ENCODE data around the gene MYZAP.

DNA sequence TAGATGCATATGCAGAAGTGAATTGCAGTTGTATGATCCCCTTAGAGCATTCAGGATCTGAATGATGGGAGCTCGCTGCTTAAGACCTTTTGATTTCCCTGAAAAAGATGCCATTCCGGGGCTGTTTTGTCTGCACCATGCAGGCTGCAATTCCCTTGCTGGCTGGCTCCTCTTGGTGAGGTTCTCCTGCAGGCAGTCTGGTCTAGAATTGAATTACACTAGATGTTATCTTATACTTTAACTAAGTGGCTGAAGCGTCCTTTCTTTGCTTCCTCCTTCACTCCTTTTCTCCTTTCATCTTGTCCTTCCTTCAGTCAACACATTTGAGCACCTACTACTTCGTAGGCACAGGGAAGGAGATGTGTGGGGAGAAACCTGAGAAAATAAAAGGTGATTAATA, 18.6 kb upstream of the MYZAP start:
- TF ChIP-seq TAF1 (IDR thresholded peaks at IDR 0.05; ENCODE audit: borderline replicate concordance, insufficient read depth, low read length) (no peak), POLR2AphosphoS5 (IDR thresholded peaks at IDR 0.05; ENCODE audit: low read depth, low read length) (no peak), SIN3A (IDR thresholded peaks at IDR 0.05; ENCODE audit: borderline replicate concordance, insufficient read depth, low read length) (no peak)
- TF ChIP-seq, protein P1, sequence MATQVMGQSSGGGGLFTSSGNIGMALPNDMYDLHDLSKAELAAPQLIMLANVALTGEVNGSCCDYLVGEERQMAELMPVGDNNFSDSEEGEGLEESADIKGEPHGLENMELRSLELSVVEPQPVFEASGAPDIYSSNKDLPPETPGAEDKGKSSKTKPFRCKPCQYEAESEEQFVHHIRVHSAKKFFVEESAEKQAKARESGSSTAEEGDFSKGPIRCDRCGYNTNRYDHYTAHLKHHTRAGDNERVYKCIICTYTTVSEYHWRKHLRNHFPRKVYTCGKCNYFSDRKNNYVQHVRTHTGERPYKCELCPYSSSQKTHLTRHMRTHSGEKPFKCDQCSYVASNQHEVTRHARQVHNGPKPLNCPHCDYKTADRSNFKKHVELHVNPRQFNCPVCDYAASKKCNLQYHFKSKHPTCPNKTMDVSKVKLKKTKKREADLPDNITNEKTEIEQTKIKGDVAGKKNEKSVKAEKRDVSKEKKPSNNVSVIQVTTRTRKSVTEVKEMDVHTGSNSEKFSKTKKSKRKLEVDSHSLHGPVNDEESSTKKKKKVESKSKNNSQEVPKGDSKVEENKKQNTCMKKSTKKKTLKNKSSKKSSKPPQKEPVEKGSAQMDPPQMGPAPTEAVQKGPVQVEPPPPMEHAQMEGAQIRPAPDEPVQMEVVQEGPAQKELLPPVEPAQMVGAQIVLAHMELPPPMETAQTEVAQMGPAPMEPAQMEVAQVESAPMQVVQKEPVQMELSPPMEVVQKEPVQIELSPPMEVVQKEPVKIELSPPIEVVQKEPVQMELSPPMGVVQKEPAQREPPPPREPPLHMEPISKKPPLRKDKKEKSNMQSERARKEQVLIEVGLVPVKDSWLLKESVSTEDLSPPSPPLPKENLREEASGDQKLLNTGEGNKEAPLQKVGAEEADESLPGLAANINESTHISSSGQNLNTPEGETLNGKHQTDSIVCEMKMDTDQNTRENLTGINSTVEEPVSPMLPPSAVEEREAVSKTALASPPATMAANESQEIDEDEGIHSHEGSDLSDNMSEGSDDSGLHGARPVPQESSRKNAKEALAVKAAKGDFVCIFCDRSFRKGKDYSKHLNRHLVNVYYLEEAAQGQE (IDR thresholded peaks at IDR 0.05; ENCODE audit: insufficient read depth in 1 of 2, low read depth in 2 of 2, low read length in 2 of 2) = no peak
